Measurements from ENCODE around the gene ZNF830.
"Not testable (repeated sequence)": the region's sequence is repeated elsewhere in the genome, so short reads cannot be mapped to it uniquely, and the experiment has no call there.

ZNF830 gene

GRCh38 chr17:34961093-34961911 is at the start of gene ZNF830, which contains the start of gene CCT6B:
Gene ZNF830 (plus strand): TSS chr17:34961540. CDS start chr17:34961567, 27 bp downstream.
Gene CCT6B (minus strand): TSS chr17:34961460. CDS start chr17:34961393, 67 bp downstream.
- peak; percentile 97 for DNase-seq

GRCh38 chr17:34913001-34913400 is 48.3 kb upstream of the ZNF830 start:
- no peak for DNase-seq

GRCh38 chr17:34916120-34916519 is 45.2 kb upstream of the ZNF830 start:
- no peak for DNase-seq

GRCh38 chr17:34917381-34917780 is 44.0 kb upstream of the ZNF830 start:
- no peak for DNase-seq

GRCh38 chr17:34920676-34921075 is 40.7 kb upstream of the ZNF830 start:
- no peak for DNase-seq

- no peak for DNase-seq
Observed at GRCh38 chr17:34926661-34927060, 34.7 kb upstream of the ZNF830 start.

- DNase-seq: no peak
Observed at GRCh38 chr17:34930283-34930682, 31.1 kb upstream of the ZNF830 start.

- not testable (repeated sequence) for DNase-seq
Observed at GRCh38 chr17:34950780-34951179, 10.6 kb upstream of the ZNF830 start.

GRCh38 chr17:34958438-34958837 is 2.9 kb upstream of the ZNF830 start:
- no peak for DNase-seq

GRCh38 chr17:34974179-34974578 is 12.8 kb downstream of the ZNF830 start:
- no peak for DNase-seq

- no peak for DNase-seq
Observed at GRCh38 chr17:34974794-34975785, 13.8 kb downstream of the ZNF830 start.

- DNase-seq: no peak
Observed at GRCh38 chr17:34979153-34979552, 17.8 kb downstream of the ZNF830 start.

GRCh38 chr17:34979650-34980352 is 18.5 kb downstream of the ZNF830 start:
- peak; percentile 61 for DNase-seq

- peak; percentile 97 for DNase-seq
Observed at GRCh38 chr17:34980353-34980680, 19.0 kb downstream of the ZNF830 start, which contains the start of gene LIG3. Gene LIG3 (plus strand): TSS chr17:34980512. CDS start chr17:34983006, 2,494 bp downstream.

GRCh38 chr17:34980681-34981537 is 19.6 kb downstream of the ZNF830 start:
- DNase-seq: peak; percentile 95

GRCh38 chr17:34981538-34982241 is 20.4 kb downstream of the ZNF830 start:
- peak; percentile 89 for DNase-seq

GRCh38 chr17:34987232-34987631 is 25.9 kb downstream of the ZNF830 start:
- DNase-seq: no peak

- no peak for DNase-seq
Observed at GRCh38 chr17:34988644-34989043, 27.3 kb downstream of the ZNF830 start.

GRCh38 chr17:34989473-34989872 is 28.1 kb downstream of the ZNF830 start:
- DNase-seq: no peak

- DNase-seq: no peak
Observed at GRCh38 chr17:34990921-34991365, 29.6 kb downstream of the ZNF830 start.

- no peak for DNase-seq
Observed at GRCh38 chr17:34991606-34992005, 30.3 kb downstream of the ZNF830 start.

All from NCI-H69 (cell line).